Karpas-422 (cell line): ENCODE results near the gene SLC30A5. TPM values are rescaled to one million over a fixed set of nuclear protein-coding genes. Genes with fewer than 3 reads are reported as not detected.
"Not testable (repeated sequence)": the region's sequence is repeated elsewhere in the genome, so short reads cannot be mapped to it uniquely, and the experiment has no call there.

Experiments
- DNase-seq: peaks from one replicate; pipeline ENCODE4 v3.0.0-alpha.2; 2015
- H2AFZ ChIP-seq: fragments of 200-600 bp; sonication (generic); 2 replicates; pipeline ENCODE4 v1.6.1; 2014; ENCODE audit warnings: antibody characterized with exemption, low read length, mixed read lengths
- H3K27ac ChIP-seq: fragments of 200-600 bp; sonication (generic); 2 replicates; pipeline ENCODE4 v1.5.1; 2014; ENCODE audit warnings: mild to moderate bottlenecking, low read length, moderate library complexity
- H3K27me3 ChIP-seq: fragments of 200-600 bp; sonication (generic); 2 replicates; pipeline ENCODE4 v1.6.1; 2014; ENCODE audit warnings: low read length, mixed read lengths
- H3K36me3 ChIP-seq: fragments of 200-600 bp; sonication (generic); 2 replicates; pipeline ENCODE4 v1.6.1; 2014; ENCODE audit warnings: low read length, mixed read lengths; ENCODE audit not compliant: insufficient read depth
- H3K4me1 ChIP-seq: fragments of 200-600 bp; sonication (generic); 2 replicates; pipeline ENCODE4 v1.6.1; 2014; ENCODE audit warnings: mild to moderate bottlenecking, low read length, mixed read lengths
- H3K4me2 ChIP-seq: fragments of 200-600 bp; sonication (generic); 2 replicates; pipeline ENCODE4 v1.6.1; 2014; ENCODE audit warnings: low read length, low read depth, mild to moderate bottlenecking; ENCODE audit not compliant: poor library complexity, severe bottlenecking
- H3K4me3 ChIP-seq: fragments of 200-600 bp; sonication (generic); 2 replicates; pipeline ENCODE4 v1.5.1; 2014; ENCODE audit warnings: mild to moderate bottlenecking, antibody characterized with exemption, low read length, mixed read lengths
- H3K79me2 ChIP-seq: fragments of 200-600 bp; sonication (generic); 2 replicates; pipeline ENCODE4 v1.6.1; 2014; ENCODE audit warnings: mild to moderate bottlenecking, low read length, mixed read lengths
- H3K9ac ChIP-seq: fragments of 200-600 bp; sonication (generic); 2 replicates; pipeline ENCODE4 v1.6.0; 2014; ENCODE audit warnings: low read length
- H3K9me2 ChIP-seq: fragments of 200-600 bp; sonication (generic), shearing (Covaris generic); replicated peaks from 2 replicates; pipeline ENCODE4 v1.6.0; 2014; ENCODE audit warnings: mild to moderate bottlenecking, low read length, moderate library complexity; ENCODE audit not compliant: insufficient read depth
- H3K9me3 ChIP-seq: fragments of 300-700, 200-600 bp; sonication (generic); 2 replicates; pipeline ENCODE4 v1.6.1; 2014; ENCODE audit warnings: low read length, mixed read lengths
- H4K20me1 ChIP-seq: fragments of 200-600 bp; sonication (generic); 2 replicates; pipeline ENCODE4 v1.6.1; 2014; ENCODE audit warnings: mild to moderate bottlenecking, antibody characterized with exemption, low read length, low read depth; ENCODE audit not compliant: insufficient read depth
- total RNA-seq: library from RNA; depleted of rRNA; stranded (reverse); fragments of >200 nt; shearing (Covaris generic); gene quantifications from 2 replicates; pipeline ENCODE4 v1.2.3, GENCODE V29; 2014; ENCODE audit warnings: low replicate concordance

Gene SLC30A5
- total RNA-seq, 1 experiment from 2014 or later: 66.1 TPM

DNA sequence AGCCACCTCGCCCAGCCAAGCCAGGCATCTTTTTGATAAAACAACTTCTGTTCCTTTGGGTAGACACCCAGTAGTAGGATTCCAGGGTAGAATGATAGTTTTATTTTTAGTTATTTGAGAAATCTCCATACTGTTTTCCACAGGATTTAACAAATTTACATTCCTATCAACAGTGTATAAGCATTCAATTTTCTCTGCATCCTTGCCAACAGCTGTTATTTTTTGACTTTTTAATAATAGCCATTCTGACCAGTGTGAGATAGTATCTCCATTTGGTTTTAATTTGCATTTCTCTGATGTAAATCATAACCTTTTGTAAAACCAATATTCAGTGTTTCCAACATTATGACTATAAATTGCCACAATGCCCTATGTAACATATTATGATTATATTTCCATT is 45.0 kb downstream of the SLC30A5 start:
- no peak overlapping the region for H3K9ac ChIP-seq
- no peaks in the 10 kb centered on the region for H3K9me2 ChIP-seq
- H3K27ac ChIP-seq: no peak overlapping the region
- H4K20me1 ChIP-seq: no peaks in the 10 kb centered on the region
- H3K27me3 ChIP-seq: no peaks in the 10 kb centered on the region
- H3K9me3 ChIP-seq: no peaks in the 10 kb centered on the region
- no peak for DNase-seq
- H3K36me3 ChIP-seq: no peaks in the 10 kb centered on the region
- H3K4me3 ChIP-seq: no peak overlapping the region
- no peaks in the 10 kb centered on the region for H3K79me2 ChIP-seq
- H3K4me1 ChIP-seq: peaks cover 17% of the 10 kb centered on the region
- H3K4me2 ChIP-seq: no peak overlapping the region
- no peak overlapping the region for H2AFZ ChIP-seq

DNA sequence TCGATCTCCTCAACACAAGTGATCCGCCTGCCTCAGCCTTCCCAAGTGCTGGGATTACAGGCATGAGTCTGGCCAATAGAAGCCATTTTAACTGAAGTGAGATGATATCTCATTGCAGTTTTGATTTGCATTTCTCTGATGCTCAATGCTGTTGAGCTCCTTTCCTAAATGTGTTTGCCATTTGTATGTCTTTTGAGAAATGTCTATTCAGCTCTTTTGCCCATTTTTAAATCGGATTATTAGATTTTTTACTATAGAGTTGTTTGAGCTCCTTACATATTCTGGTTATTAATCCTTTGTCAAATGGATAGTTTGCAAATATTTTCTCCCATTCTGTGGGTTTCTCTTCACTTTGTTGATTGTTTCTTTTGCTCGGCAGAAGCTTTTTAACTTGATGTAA is 46.4 kb downstream of the SLC30A5 start:
- H2AFZ ChIP-seq, H3K4me3 ChIP-seq, H4K20me1 ChIP-seq, H3K9ac ChIP-seq, H3K27ac ChIP-seq, DNase-seq, H3K36me3 ChIP-seq, H3K27me3 ChIP-seq, H3K9me2 ChIP-seq, H3K9me3 ChIP-seq, H3K79me2 ChIP-seq, H3K4me2 ChIP-seq: not testable (repeated sequence)
- peaks cover 14% of the 10 kb centered on the region for H3K4me1 ChIP-seq

GRCh38 chr5:69140827-69141226 is 47.0 kb downstream of the SLC30A5 start:
- no peak overlapping the region for H3K4me2 ChIP-seq
- peaks cover 9% of the 10 kb centered on the region for H3K4me1 ChIP-seq
- H4K20me1 ChIP-seq: no peaks in the 10 kb centered on the region
- H3K36me3 ChIP-seq: no peaks in the 10 kb centered on the region
- no peak overlapping the region for H3K9ac ChIP-seq
- H3K9me2 ChIP-seq: no peaks in the 10 kb centered on the region
- H3K79me2 ChIP-seq: no peaks in the 10 kb centered on the region
- no peak overlapping the region for H2AFZ ChIP-seq
- H3K9me3 ChIP-seq: no peaks in the 10 kb centered on the region
- H3K4me3 ChIP-seq: no peak overlapping the region
- no peak for DNase-seq
- no peak overlapping the region for H3K27ac ChIP-seq
- H3K27me3 ChIP-seq: no peaks in the 10 kb centered on the region

- not testable (repeated sequence) for H3K79me2 ChIP-seq, DNase-seq, H3K27ac ChIP-seq, H3K4me3 ChIP-seq, H3K36me3 ChIP-seq, H3K9me3 ChIP-seq, H2AFZ ChIP-seq, H4K20me1 ChIP-seq, H3K9me2 ChIP-seq, H3K27me3 ChIP-seq, H3K9ac ChIP-seq, H3K4me2 ChIP-seq, H3K4me1 ChIP-seq
These were observed 54.8 kb downstream of the SLC30A5 start for GRCh38 chr5:69148576-69148975.

GRCh38 chr5:69148981-69149675 is 55.3 kb downstream of the SLC30A5 start:
- H4K20me1 ChIP-seq: no peaks in the 10 kb centered on the region
- no peak overlapping the region for H3K9ac ChIP-seq
- H3K9me2 ChIP-seq: no peaks in the 10 kb centered on the region
- H3K79me2 ChIP-seq: no peaks in the 10 kb centered on the region
- H3K4me2 ChIP-seq: no peak overlapping the region
- no peak overlapping the region for H2AFZ ChIP-seq
- no peak overlapping the region for H3K4me3 ChIP-seq
- no peak overlapping the region for H3K27ac ChIP-seq
- H3K9me3 ChIP-seq: no peaks in the 10 kb centered on the region
- H3K4me1 ChIP-seq: no peaks in the 10 kb centered on the region
- H3K36me3 ChIP-seq: no peaks in the 10 kb centered on the region
- no peak for DNase-seq
- no peaks in the 10 kb centered on the region for H3K27me3 ChIP-seq

DNA sequence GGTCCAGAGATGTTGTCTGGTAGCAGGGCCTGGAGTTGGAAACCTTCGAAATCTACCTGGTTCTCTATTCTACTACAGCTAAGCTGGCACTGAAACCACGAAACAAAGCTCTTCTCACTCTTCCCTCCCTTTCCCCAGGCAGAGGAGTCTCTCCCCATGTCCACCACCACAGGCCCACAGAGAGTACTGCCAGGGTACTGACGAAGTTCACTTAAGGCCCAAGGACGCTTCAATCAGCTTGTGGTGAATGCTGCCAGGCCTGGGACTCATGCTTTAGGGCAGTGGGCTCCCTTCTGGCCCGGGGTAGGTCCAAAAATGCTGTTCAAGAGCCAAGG is 55.8 kb downstream of the SLC30A5 start:
- Histone ChIP-seq H3K4me2 (no peak overlapping the region), H3K27me3 (no peaks in the 10 kb centered on the region), H3K9me3 (no peaks in the 10 kb centered on the region), H3K36me3 (no peaks in the 10 kb centered on the region), H3K9me2 (no peaks in the 10 kb centered on the region), H3K4me1 (no peaks in the 10 kb centered on the region), H3K79me2 (no peaks in the 10 kb centered on the region), H4K20me1 (no peaks in the 10 kb centered on the region), H3K27ac (no peak overlapping the region), H3K4me3 (no peak overlapping the region), H3K9ac (no peak overlapping the region), H2AFZ (no peak overlapping the region)
- DNase-seq: no peak

GRCh38 chr5:69152731-69153130 is 58.9 kb downstream of the SLC30A5 start:
- no peak overlapping the region for H3K9ac ChIP-seq

DNA sequence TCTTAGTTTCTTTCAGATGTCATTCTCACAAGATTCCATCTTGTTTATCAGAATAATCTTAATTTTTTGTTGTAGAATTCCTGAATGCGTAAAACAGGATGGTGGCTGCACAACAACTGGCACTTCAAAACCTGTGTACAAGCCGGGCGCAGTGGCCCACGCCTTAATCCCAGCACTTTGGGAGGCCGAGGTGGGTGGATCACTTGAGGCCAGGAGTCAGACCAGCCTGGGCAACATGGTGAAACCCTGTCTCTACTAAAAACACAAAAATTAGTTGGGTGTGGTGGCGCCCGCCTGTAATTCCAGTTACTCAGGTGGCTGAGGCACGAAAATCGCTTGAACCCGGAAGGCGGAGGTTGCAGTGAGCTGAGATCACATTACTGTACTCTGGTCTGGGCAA is 62.6 kb downstream of the SLC30A5 start:
- no peak overlapping the region for H3K4me2 ChIP-seq
- H4K20me1 ChIP-seq: no peaks in the 10 kb centered on the region
- DNase-seq: no peak
- H2AFZ ChIP-seq: no peak overlapping the region
- no peaks in the 10 kb centered on the region for H3K9me3 ChIP-seq
- no peak overlapping the region for H3K9ac ChIP-seq
- H3K4me1 ChIP-seq: no peaks in the 10 kb centered on the region
- no peak overlapping the region for H3K27ac ChIP-seq
- H3K4me3 ChIP-seq: no peak overlapping the region
- H3K36me3 ChIP-seq: no peaks in the 10 kb centered on the region
- H3K27me3 ChIP-seq: no peaks in the 10 kb centered on the region
- H3K79me2 ChIP-seq: no peaks in the 10 kb centered on the region
- no peaks in the 10 kb centered on the region for H3K9me2 ChIP-seq

More at GRCh38 chr5:69152731-69153130, 58.9 kb downstream of the SLC30A5 start:
- H2AFZ ChIP-seq: no peak overlapping the region
- no peak overlapping the region for H3K27ac ChIP-seq
- H3K4me2 ChIP-seq: no peak overlapping the region
- no peaks in the 10 kb centered on the region for H3K27me3 ChIP-seq
- H3K9me3 ChIP-seq: no peaks in the 10 kb centered on the region
- no peaks in the 10 kb centered on the region for H3K79me2 ChIP-seq
- H3K9me2 ChIP-seq: no peaks in the 10 kb centered on the region
- no peak for DNase-seq
- H3K4me3 ChIP-seq: no peak overlapping the region
- no peaks in the 10 kb centered on the region for H3K4me1 ChIP-seq
- H4K20me1 ChIP-seq: no peaks in the 10 kb centered on the region
- no peaks in the 10 kb centered on the region for H3K36me3 ChIP-seq

GRCh38 chr5:69158039-69158438 is 64.2 kb downstream of the SLC30A5 start:
- Histone ChIP-seq H3K4me2 (no peak overlapping the region), H3K27me3 (no peaks in the 10 kb centered on the region), H3K9me2 (no peaks in the 10 kb centered on the region), H3K36me3 (no peaks in the 10 kb centered on the region), H3K27ac (no peak overlapping the region), H3K4me3 (no peak overlapping the region), H3K79me2 (no peaks in the 10 kb centered on the region), H2AFZ (no peak overlapping the region), H3K9me3 (no peaks in the 10 kb centered on the region), H3K9ac (no peak overlapping the region), H3K4me1 (no peaks in the 10 kb centered on the region), H4K20me1 (no peaks in the 10 kb centered on the region)
- DNase-seq: no peak
